Type B pancreatic cell (in vitro differentiated cells): ENCODE data around the gene MAGED4. TPM values are rescaled to one million over a fixed set of nuclear protein-coding genes. Genes with fewer than 3 reads are reported as not detected.

ENCODE experiments used
- DNase-seq: peaks from one replicate; pipeline ENCODE4 v3.0.0; 2021; ENCODE audit warnings: mixed read lengths; ENCODE audit not compliant: unreplicated experiment; ENCODE audit errors: extremely low spot score
- H3K27ac Mint-ChIP-seq: 2 replicates; pipeline ENCODE4 v1.8.0; 2021; ENCODE audit warnings: mild to moderate bottlenecking, mixed read lengths
- H3K27me3 Mint-ChIP-seq: 2 replicates; pipeline ENCODE4 v1.8.0; 2021; ENCODE audit warnings: mixed read lengths
- H3K36me3 Mint-ChIP-seq: 2 replicates; pipeline ENCODE4 v1.8.0; 2021; ENCODE audit warnings: mixed read lengths
- H3K4me1 Mint-ChIP-seq: one replicate; pipeline ENCODE4 v1.8.0; 2021; ENCODE audit warnings: mixed read lengths; ENCODE audit not compliant: unreplicated experiment
- H3K4me3 Mint-ChIP-seq: 2 replicates; pipeline ENCODE4 v1.8.0; 2021; ENCODE audit warnings: mild to moderate bottlenecking, mixed read lengths
- H3K9me3 Mint-ChIP-seq: 2 replicates; pipeline ENCODE4 v1.8.0; 2021; ENCODE audit warnings: mixed read lengths
- total RNA-seq: library from RNA; stranded (reverse); gene quantifications from 2 replicates; pipeline ENCODE4 v1.2.1, GENCODE V29; 2021; ENCODE audit warnings: low replicate concordance
- TF ChIP-seq, protein P1 (sequence below): fragments of 200-600 bp; sonication (generic); conservative IDR thresholded peaks from 2 replicates; pipeline ENCODE4 v1.5.0; 2021; ENCODE audit warnings: antibody characterized with exemption, mild to moderate bottlenecking

MAGED4 gene
- total RNA-seq, 1 donor from 2014 or later, result 102 TPM

DNA sequence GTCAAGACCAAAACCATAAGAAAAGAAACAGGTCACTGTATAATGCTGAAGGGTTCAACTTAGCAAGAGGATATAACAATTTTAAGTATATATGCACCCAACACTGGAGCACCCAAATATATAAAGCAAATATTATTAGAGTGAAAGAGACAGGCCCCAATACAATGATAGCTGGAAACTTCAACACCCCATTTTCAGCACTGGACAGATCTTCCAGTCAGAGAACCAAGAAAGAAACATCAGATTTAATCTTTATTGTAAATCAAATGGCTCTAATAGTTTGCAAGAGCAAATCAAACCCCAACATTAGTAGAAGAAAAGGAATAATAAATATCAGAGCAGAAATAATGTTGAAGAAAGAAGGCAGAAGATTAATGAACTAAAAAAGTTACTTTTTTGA, 36.2 kb downstream of the MAGED4 start:
- Mint-ChIP-seq H3K4me3 (no peak overlapping the region), H3K4me1 (no peaks in the 10 kb centered on the region), H3K9me3 (peaks cover 6% of the 10 kb centered on the region), H3K27ac (no peak overlapping the region), H3K36me3 (no peaks in the 10 kb centered on the region), H3K27me3 (no peaks in the 10 kb centered on the region)
- no peak for DNase-seq
- TF ChIP-seq, protein P1, sequence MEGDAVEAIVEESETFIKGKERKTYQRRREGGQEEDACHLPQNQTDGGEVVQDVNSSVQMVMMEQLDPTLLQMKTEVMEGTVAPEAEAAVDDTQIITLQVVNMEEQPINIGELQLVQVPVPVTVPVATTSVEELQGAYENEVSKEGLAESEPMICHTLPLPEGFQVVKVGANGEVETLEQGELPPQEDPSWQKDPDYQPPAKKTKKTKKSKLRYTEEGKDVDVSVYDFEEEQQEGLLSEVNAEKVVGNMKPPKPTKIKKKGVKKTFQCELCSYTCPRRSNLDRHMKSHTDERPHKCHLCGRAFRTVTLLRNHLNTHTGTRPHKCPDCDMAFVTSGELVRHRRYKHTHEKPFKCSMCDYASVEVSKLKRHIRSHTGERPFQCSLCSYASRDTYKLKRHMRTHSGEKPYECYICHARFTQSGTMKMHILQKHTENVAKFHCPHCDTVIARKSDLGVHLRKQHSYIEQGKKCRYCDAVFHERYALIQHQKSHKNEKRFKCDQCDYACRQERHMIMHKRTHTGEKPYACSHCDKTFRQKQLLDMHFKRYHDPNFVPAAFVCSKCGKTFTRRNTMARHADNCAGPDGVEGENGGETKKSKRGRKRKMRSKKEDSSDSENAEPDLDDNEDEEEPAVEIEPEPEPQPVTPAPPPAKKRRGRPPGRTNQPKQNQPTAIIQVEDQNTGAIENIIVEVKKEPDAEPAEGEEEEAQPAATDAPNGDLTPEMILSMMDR, result no peak

Other genes with a start within 250 kb of the MAGED4 start
- 82.9 and 111 TPM in 2 replicates for gene MAGED4B, start 115.7 kb upstream of the MAGED4 start, total RNA-seq
- 8.0 TPM in 1 of 2 replicates, not detected in the other for gene XAGE2, start 184.1 kb downstream of the MAGED4 start, total RNA-seq